ENCODE measurements around the gene PEX10. TPM values are rescaled to one million over a fixed set of nuclear protein-coding genes. Genes with fewer than 3 reads are reported as not detected.

PEX10 gene
- polyA plus RNA-seq, 5 donors: 14.7 to 24.8 (median 18.3) TPM

GRCh38 chr1:2391041-2391930 is 21.1 kb downstream of the PEX10 start, which contains the start of the genes MORN1 and RER1:
MORN1 (minus strand) TSS chr1:2391554; CDS start chr1:2391533, 21 bp downstream.
RER1 (plus strand) TSS chr1:2391841; CDS start chr1:2395791, 3,950 bp downstream.
- DNase-seq: peak; percentile 100

GRCh38 chr1:2389644-2390043 is 22.7 kb downstream of the PEX10 start:
- DNase-seq: no peak

GRCh38 chr1:2388004-2388913 is 24.1 kb downstream of the PEX10 start:
- no peak for DNase-seq

GRCh38 chr1:2386636-2387611 is 25.4 kb downstream of the PEX10 start:
- no peak for DNase-seq

GRCh38 chr1:2385606-2386280 is 26.6 kb downstream of the PEX10 start:
- DNase-seq: no peak

- no peak for DNase-seq
Measured at GRCh38 chr1:2384941-2385481, 27.4 kb downstream of the PEX10 start.

GRCh38 chr1:2384130-2384860 is 28.1 kb downstream of the PEX10 start:
- DNase-seq: no peak

- DNase-seq: no peak
Measured at GRCh38 chr1:2383576-2383975, 28.8 kb downstream of the PEX10 start.

GRCh38 chr1:2382621-2383361 is 29.6 kb downstream of the PEX10 start:
- no peak for DNase-seq

- DNase-seq: peak; percentile 72 to 74
Measured at GRCh38 chr1:2381741-2382620, 30.4 kb downstream of the PEX10 start.

- DNase-seq: no peak
Measured at GRCh38 chr1:2380816-2381591, 31.4 kb downstream of the PEX10 start.

- no peak for DNase-seq
Measured at GRCh38 chr1:2379733-2380404, 32.5 kb downstream of the PEX10 start.

GRCh38 chr1:2378956-2379732 is 33.2 kb downstream of the PEX10 start:
- DNase-seq: no peak

- DNase-seq: no peak
Measured at GRCh38 chr1:2378441-2378851, 33.9 kb downstream of the PEX10 start.

GRCh38 chr1:2377751-2378440 is 34.5 kb downstream of the PEX10 start:
- DNase-seq: no peak

All from right lung (tissue), 5 donors.